Ammon's horn (tissue), 1 donor: ENCODE results near the gene CPNE1.
"Not testable (repeated sequence)": the region's sequence is repeated elsewhere in the genome, so short reads cannot be mapped to it uniquely, and the experiment has no call there.

Source experiments
- DNase-seq: peaks from one replicate; pipeline ENCODE4 v3.0.0-alpha.2; 2016; ENCODE audit warnings: low spot score

Gene CPNE1

DNA sequence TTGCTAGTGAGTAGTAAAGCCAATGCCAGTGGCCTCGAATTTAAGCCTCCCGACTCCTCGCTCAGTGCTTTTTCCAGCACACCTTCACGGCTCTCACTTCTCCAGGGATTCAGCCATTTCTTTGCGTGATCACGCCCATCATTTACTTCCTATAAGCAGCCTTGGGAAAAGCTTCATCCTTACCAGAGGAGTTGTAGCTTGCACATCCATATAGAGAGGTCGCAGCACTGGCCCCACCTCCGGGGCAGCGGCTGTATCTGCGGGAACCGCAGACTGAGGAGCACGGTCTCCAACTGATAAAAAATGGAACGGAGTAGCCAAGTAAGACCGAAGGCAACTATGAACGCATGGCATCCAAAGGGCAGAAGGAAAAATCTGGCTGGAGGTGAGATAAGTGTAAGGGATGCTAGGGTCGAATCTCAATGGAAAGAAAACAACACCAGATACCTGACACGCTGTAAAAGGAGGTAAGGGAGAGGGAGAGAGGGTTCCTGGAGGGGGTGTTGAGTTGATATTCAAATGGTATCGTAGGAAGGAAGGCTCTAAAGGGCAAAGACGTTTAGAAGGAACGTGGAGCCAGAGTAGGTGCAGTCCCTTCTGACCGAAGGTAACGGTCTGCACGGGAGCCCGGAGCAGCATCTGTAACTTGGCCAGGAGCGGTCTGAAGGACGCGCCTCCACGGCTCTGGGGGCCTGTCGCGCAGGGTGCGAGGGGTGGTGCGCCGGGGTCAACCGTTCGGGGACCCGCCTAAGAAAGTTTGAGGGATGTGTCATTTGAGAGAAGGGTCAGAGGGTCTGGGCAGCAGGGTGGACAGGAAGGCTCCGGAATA is 33.8 kb upstream of the CPNE1 start:
- DNase-seq = no peak

DNA sequence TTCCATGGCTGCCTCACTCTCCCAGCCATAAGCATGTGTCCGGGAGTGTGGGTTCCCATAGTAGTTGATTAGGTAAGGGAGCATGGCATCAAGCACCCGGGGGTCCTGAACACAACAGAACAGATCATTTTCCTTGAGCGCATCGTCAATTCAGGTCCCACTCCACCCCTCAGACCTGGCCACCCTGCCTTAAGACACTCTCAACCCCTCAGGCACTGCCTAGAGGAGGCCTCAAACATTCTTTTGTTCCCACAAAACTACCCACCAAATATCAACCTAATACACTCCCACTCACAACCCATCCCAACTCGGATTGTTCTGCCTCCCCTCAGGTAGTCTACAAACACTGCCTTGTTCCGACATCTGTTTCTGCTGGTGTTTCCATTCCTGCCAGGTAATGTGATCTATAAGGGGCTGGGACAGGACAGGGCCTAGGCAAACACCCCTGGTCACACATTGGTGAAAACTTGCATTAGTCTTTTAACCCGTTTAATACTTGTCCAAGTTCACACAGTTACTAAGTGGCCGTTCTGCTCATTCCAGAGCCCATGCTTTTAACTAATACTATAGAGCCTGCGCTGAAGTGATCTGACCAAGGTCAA is 33.1 kb upstream of the CPNE1 start:
- DNase-seq = no peak

DNA sequence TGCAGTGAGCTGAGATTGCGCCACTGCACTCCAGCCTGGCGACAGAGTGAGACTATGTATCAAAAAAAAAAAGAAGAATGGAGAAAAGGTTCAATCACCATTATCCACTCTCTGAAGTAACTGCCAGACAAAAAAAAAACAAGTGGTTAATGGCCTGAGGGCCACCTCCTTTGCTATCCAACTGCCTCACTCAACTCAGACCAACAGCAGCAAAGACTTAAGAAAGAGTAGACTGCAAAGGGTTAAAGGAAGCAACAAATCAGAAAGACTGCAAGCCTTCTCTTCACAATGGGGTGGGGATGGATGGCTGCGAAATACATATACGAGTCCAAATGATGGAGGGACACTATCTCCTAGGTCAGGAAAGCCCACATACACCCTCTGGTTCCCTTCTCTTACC is 31.3 kb upstream of the CPNE1 start:
- DNase-seq = no peak

DNA sequence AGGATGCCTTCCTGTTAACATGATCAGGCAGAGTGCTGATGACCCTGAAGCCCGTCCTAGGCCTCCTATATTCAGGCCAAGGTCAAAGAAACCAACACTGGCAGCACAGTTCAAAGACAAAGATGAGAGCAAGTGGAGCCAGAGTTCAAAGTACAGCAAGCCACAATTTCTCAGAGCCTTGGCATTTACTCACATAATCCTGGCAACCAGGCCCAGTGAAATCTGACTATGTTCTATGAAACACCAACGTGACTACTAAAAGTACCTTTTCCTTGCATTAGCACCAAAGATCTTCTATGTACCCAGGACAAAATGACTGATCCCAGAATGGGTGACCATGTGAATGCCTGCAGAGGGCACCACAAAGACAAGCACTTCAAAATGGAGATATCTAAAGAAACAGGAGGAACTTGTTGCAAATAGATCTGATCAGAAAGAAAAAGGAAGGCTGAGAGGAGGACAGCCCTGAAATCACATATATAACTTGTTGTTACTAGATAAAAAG is 30.6 kb upstream of the CPNE1 start:
- DNase-seq = no peak

DNA sequence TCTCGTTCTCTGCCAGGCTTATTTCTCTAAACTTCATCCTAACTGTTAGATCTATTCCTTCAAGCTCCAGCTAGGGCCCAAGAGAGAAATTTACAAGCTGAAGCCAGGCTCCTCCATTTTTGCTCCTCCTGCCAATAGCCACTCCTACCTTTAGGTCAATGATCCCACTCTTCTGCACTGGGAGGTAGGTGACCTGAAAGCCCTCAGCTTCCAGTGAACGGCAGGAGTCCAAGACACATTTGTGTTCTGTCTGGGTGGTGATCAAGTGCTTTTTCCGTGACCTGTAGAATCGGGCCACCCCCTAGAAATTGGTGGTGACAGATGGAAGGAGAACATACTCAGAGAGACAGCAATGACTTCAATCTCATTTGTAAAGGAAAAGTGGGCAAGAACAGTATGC is 25.6 kb upstream of the CPNE1 start:
- no peak for DNase-seq

DNA sequence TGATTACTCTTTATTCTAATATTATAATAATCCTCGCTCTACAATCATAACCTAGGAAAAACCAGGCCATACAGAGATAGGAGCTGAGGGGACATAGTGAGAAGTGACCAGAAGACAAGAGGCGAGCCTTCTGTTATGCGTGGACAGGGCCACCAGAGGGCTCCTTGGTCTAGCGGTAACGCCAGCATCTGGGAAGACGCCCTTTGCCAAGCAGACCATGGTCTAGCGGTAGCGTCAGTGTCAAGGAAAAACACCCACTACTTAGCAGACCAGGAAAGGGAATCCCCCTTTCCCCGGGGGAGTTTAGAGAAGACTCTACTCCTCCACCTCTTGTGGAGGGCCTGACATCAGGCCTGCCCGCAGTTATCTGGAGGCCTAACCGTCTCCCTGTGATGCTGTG is 22.2 kb upstream of the CPNE1 start:
- not testable (repeated sequence) for DNase-seq

DNA sequence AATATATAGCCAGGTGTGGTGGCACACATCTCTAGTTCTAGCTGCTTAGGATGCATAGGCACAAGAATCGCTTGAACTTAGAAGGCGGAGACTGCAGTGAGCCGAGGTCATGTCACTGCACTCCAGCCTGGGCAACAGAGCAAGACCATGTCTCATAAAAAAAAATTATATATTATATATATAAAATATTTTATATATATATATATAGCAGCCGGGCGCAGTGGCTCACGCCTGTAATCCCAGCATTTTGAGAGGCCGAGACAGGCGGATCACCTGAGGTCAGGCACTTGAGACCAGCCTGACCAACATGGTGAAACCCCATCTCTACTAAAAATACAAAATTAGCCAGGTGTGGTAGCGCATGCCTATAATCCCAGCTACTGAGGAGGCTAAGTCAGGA is 20.7 kb upstream of the CPNE1 start:
- DNase-seq = not testable (repeated sequence)

DNA sequence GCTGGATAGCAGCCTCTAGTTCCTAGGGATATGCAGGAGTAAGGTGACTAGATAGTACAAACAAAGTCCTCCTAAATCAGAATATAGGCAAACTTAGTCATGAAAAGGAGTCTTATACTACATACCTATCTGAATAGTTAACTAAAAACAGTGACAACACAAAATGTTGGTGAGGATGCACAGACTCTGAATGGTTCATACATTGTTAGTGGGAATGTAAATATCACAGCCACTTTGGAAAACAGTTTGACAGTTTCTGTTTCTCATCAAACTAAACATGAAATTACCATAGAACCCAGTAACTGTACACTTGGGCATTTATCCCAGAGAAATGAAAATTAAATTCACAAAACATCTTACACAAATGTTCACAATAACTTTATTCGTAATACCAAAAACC is 17.3 kb upstream of the CPNE1 start:
- no peak for DNase-seq

DNA sequence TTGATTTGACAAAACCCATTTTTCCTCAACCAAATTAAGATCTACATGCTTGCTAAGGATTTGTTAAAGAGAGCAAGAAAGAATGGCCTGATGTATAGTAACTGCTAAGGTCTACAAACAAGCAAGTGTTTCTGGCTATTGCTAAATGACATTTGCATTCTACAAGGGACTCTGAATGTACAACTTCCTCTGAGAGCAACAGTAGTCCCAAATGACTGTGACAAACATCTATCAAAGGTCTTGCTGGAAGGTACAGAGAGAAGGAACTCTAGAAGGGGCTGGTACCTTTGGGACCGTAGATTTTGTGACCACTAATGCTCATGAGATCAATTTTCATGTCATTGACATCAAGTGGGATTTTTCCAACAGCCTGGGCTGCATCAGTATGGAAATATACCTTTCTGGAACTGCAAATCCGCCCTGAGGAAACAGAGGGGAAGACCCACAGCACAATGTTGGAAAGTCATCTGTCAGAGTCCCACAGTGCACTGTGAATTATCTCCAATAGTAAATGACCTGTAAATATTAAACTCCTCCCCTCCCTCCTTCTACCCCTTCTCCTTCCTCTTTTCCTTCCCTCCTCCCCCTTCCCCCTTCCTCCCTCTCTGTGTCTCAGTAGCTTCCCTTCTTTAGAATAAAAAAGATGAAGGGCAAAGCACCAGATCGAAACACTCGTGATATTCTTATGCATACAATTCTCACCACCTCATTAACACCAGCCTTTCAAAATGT is 15.9 kb upstream of the CPNE1 start:
- no peak for DNase-seq

DNA sequence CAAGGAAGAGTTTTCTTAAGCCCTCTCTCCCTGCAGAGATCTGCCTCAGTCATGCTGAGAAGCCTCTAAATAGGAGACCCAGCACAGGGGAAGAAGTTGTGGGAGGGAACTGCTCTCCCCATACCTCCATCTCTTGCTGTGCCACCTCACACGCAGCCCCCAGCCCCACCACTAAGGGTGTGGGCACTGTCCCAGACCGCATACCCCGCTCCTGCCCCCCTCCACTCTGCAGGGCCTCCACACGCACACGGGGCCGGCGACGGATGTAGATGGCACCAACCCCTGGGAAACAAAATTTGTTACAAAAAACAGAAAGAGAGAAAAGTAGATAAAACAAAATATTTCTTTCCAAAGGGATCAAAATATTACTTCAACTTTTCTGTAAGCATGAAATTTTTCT is 10.2 kb upstream of the CPNE1 start:
- DNase-seq = no peak

DNA sequence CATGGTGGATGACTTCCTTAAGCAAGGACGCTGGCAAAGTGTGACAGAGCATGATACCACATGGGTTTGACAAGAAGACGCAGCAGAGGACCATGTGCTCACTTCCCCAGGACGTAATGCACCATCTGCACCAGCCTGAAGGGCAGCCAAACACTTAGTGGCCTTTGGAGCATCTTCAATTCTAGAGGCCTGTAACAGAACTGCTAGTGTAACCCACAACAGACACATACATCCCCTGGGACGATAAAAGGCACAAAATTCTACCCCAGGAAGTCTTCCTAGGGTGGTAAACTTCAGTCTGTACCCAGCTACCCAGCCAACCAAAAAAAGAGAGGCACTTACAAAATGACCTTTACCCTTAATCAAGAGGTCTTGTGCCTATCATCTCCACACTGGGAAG is 9.2 kb upstream of the CPNE1 start:
- DNase-seq = no peak

DNA sequence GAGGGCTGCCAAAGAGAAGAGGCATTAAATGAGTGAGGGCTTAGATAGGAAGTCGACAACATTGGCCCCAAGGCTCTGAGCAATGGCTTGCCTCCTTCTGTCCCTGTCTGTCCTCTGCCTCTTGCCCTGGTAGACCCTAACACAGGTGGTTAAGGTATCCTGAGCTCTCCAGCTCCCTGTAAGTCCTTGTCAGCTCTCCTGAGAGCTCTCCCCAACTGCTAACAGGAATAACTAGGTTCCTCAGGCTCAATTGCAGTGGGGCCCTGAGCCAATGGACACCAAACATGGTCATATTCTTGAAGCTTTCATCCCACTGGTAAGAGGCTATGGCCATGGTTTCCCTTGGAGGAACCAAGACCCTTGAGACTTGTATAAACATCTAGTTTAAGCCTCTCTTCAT is 5.0 kb upstream of the CPNE1 start:
- DNase-seq = no peak

DNA sequence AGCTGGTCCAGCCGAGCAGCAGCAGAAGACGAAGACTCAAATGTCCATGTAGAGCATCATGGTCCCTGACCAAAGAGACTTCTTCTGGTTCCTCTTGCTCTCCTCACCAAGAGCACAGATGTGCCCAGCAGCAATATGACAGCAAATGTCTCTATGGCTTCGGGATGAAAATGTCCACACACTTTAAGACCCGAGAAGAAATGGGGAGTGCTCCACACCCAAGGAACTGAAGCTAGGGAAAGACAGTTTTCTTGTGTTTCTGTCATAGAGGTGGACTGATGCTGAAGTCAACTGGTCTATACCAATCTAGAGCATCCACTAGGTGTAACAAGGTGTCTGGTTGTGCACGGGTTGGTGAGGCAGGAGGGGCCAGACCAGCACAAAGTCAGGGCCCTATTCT is 4.5 kb upstream of the CPNE1 start:
- DNase-seq = no peak

DNA sequence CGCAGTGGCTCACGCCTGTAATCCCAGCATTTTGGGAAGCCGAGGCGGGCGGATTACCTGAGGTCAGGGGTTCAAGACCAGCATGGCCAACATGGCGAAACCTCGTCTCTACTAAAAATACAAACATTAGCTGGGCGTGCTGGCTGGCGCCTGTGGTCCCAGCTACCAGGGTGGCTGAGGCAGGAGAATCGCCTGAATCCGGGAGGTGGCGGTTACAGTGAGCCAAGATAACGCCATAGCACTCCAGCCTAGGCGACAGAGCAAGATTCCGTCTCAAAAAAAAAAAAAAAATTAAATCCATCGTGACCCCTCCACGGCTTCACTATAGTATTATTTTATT is 1.2 kb upstream of the CPNE1 start:
- DNase-seq = no peak

DNA sequence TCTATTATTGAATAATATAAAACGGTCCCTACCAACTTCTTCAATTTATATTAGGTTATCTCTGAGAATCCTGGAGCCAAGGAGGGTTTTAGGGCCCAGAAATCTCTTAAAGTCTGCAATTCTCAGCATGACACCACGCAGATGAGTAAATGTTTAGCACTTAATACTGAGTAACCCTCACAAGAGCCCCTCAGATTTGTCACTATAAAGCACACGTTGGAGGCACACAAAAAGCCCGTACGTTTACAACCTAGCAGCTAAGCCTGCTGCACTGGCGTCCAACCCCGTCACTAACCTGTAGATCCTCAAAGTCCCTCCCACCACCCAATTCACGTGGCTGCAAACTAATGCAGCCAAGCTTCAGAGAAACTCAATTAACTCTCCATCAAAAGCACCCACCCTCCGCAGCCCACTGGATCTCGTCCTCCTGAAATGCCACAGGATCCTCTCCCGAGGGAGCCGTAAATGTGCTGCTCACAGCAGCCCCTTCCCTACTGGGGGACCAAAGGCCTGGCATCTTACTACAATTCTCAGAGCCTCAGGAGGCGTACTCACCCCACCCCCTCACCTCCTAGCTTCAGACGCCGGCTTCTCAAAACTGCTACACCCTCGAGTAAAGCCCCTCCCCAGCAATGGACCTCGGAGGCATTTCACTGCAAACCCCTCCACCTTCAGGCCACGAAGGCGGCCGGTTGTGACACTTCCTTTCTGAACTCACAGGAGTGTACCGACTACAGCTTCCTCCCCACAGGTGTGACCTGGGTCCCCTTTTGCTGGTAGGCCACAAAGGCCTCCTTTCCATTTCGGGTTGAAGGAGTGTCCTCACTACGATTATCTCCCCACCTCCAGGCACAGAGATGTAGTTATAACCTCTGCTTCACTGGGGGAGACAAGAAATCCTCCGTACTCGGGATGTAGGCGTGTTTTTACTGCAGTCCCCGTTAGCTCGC is 909 bp downstream of the CPNE1 start:
- peak; percentile 56 for DNase-seq

DNA sequence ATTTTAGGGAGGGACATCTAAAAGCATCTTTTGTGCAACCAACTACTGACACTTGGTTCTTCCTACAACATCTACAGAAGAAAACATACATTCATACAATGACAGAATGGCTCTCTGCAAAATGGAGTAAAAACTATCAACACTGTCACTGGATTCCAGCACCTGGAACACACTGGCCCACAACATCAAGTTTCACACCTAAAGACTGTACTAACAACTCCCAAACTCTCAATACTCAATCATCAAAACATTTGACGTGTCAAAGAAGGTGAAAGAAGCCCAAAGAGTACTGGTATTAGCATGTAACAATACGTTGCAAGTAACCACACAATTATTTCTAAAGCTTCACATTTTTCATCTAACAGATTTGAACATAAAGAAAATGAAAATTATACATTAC is 2.1 kb downstream of the CPNE1 start:
- DNase-seq = no peak

DNA sequence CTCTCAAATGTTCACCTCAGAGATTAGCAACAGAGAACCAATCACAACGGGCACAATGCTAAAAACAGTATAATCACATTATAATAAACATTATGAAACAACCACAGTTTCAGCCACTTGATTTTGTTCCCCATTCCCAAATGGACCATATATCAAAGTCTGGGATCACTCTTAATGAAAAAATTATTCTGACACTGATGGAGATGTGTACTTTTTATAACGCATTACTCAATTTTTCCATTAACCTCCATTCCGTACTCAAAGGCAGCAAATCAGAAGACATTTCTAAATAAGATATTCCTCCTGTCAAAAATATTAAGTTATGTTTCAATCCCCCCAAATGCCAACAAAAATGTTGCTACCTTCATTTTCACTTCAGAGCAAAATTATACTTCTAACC is 2.8 kb downstream of the CPNE1 start:
- no peak for DNase-seq

DNA sequence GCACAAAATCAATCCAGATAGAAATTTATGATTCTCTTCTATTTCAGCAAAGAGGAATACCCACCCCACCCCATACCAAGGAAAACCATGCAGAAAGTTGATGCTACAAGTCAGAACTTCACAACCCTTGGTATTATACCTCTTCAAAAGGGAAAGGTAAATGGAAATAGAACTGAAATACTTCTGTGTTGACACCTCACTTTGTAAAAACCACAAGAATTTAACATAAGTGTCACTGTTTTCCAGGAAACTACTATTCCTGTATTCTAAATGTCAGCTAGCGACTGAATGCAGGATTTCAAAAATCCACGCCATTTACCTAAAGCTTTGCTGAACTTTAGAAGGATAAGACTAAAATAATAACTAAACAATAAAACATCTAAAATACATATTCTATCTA is 3.6 kb downstream of the CPNE1 start:
- DNase-seq = no peak

DNA sequence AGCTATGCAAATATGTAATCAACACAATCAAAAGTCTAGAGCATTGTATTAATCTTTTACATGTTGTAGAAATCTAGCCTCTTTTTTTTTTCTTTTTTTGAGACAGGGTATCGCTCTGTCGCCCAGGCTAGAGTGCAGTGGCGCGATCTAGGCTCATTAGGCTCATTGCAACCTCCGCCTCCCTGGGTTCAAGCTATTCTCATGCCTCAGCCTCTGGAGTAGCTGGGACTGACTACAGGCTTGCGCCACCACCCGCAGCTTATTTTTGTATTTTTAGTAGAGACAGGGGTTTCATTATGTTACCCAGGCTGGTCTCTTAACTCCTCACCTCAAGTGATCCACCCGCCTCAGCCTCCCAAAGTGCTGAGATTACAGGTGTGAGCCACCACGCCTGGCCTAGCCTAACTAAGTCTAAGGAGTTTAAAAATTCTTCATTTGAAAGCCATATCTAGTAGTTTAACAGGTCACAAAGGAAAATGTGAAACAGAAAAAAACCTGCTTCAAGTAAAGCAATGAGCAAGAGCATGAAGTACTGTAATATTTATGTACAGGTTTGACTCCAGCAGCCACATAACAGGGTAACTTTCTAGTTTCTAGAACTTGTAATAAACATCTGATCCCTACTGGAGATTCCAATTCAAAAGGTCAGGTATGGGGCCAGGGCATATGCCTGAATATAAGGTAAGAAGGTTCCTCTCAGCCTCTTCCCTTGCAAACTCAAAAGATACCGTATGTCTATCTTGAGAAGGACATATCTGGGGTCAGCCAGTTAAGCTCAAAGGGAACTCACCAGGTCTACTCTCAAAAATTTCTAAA is 4.4 kb downstream of the CPNE1 start:
- DNase-seq = no peak

DNA sequence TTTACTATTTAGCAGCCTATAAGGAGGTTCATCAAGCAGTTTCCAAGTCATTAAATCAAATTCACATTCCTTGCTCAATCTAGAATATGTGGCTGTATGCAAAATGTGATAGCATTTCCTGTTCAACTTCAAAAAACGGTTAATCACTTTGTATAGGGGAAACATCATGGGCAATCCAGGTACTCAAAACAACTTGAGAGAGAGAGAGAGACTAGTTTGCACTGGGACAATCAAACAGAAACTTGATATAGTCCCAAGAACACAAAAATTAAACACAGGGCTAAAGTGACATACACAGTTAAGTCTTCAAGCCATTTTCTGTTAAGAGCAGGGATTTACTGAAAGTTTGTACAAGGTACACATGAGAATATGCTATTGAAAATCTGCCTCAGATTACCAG is 7.4 kb downstream of the CPNE1 start:
- no peak for DNase-seq

DNA sequence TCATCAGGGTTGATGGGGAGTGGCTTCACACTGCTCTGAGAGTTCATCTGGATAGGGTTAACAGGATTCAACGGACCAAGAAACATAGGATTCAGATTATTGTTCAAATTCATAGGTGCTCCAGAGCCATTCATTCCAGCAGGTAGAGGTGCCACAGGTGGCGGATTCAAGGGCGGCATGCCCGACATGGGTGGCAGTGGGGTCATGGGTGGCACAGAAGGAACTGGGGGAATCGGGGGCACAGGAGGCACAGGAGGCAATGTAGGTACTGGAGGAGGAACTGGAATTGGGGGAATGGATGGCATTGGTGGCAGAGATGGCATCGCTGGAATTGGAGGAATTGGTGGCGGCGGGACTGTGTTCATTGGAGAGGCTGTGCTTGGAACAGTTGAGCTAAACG is 10.3 kb downstream of the CPNE1 start:
- DNase-seq = no peak
